ENCODE results near the gene CLCA4. TPM values are rescaled to one million over a fixed set of nuclear protein-coding genes. Genes with fewer than 3 reads are reported as not detected.

CLCA4 gene
- total and polyA plus RNA-seq, 4 donors, result 0.03 TPM; not detected in 3

GRCh38 chr1:86515597-86515996 lies 31.3 kb upstream of the CLCA4 start:
- H3K27me3 ChIP-seq (ENCODE audit: control insufficient read depth in 4 of 4, insufficient read depth in 4 of 4, low read length in 3 of 4), result no peaks in the 10 kb centered on the region
- no peak for DNase-seq (ENCODE audit: low spot score)
- no peaks in the 10 kb centered on the region for H3K9me3 ChIP-seq (ENCODE audit: control insufficient read depth in 4 of 4, low read length in 3 of 4)
- no peak overlapping the region for H3K4me3 ChIP-seq (ENCODE audit: low read depth in 1 of 3, low read length in 3 of 3)
- TF ChIP-seq SP1 (IDR thresholded peaks at IDR 0.05), result no peak
- TF ChIP-seq CTCF (IDR thresholded peaks at IDR 0.05; ENCODE audit: low read depth, low read length, missing input control), result peak; percentile 18
- peak in 1 of 2 donors; percentile 7 for TF ChIP-seq RXRA (IDR thresholded peaks at IDR 0.05)
- peak in 1 of 2 donors; percentile 41 for TF ChIP-seq RAD21 (IDR thresholded peaks at IDR 0.05)
- no peak overlapping the region for H3K27ac ChIP-seq (ENCODE audit: low read depth in 1 of 2, low read length in 2 of 2)
- 53% methylated on average over 2 of the region's 2 CpGs for WGBS
- no peaks in the 10 kb centered on the region for H3K4me1 ChIP-seq (ENCODE audit: control insufficient read depth in 4 of 4, insufficient read depth in 4 of 4, low read length in 3 of 4)
- H3K9ac ChIP-seq (ENCODE audit: low read depth in 1 of 2, low read length in 2 of 2), result no peak overlapping the region
- no peaks in the 10 kb centered on the region for H3K36me3 ChIP-seq (ENCODE audit: control insufficient read depth in 4 of 4, insufficient read depth in 3 of 4, low read depth in 1 of 4, low read length in 3 of 4)

- 94% methylated on average over 1 of the region's 1 CpG for WGBS
- TF ChIP-seq FOXA2 (IDR thresholded peaks at IDR 0.05) (no peak), EGR1 (IDR thresholded peaks at IDR 0.05; ENCODE audit: low read depth in 2 of 2) (no peak), TAF1 (conservative IDR thresholded peaks at IDR 0.05) (no peak), HNF4A (conservative IDR thresholded peaks at IDR 0.05) (no peak), SP1 (IDR thresholded peaks at IDR 0.05) (no peak), FOXA1 (IDR thresholded peaks at IDR 0.05) (no peak), JUND (IDR thresholded peaks at IDR 0.05) (no peak), MAX (IDR thresholded peaks at IDR 0.05) (no peak), CTCF (IDR thresholded peaks at IDR 0.05; ENCODE audit: low read depth, low read length, missing input control) (no peak), REST (IDR thresholded peaks at IDR 0.05) (no peak), RAD21 (IDR thresholded peaks at IDR 0.05) (no peak), YY1 (IDR thresholded peaks at IDR 0.05) (no peak)
- Histone ChIP-seq H3K9ac (ENCODE audit: low read depth in 1 of 2, low read length in 2 of 2) (no peak overlapping the region), H3K36me3 (ENCODE audit: control insufficient read depth in 4 of 4, insufficient read depth in 3 of 4, low read depth in 1 of 4, low read length in 3 of 4) (no peaks in the 10 kb centered on the region), H3K4me1 (ENCODE audit: control insufficient read depth in 4 of 4, insufficient read depth in 4 of 4, low read length in 3 of 4) (no peaks in the 10 kb centered on the region), H3K4me3 (ENCODE audit: low read depth in 1 of 3, low read length in 3 of 3) (no peak overlapping the region), H3K27ac (ENCODE audit: low read depth in 1 of 2, low read length in 2 of 2) (no peak overlapping the region), H3K9me3 (ENCODE audit: control insufficient read depth in 4 of 4, low read length in 3 of 4) (no peaks in the 10 kb centered on the region), H3K27me3 (ENCODE audit: control insufficient read depth in 4 of 4, insufficient read depth in 4 of 4, low read length in 3 of 4) (no peaks in the 10 kb centered on the region)
- no peak for DNase-seq (ENCODE audit: low spot score)
Measured at GRCh38 chr1:86516335-86516734, 30.5 kb upstream of the CLCA4 start.
